Measurements from ENCODE around the gene PCARE.

GRCh38 chr2:29113891-29114321 lies 39.6 kb upstream of the PCARE start:
- TF ChIP-seq CTCF (IDR thresholded peaks at IDR 0.05) (no peak), POLR2A (IDR thresholded peaks at IDR 0.05) (no peak)

All from sigmoid colon (tissue), 3 donors.